ENCODE data around the gene TPPP2.

DNA sequence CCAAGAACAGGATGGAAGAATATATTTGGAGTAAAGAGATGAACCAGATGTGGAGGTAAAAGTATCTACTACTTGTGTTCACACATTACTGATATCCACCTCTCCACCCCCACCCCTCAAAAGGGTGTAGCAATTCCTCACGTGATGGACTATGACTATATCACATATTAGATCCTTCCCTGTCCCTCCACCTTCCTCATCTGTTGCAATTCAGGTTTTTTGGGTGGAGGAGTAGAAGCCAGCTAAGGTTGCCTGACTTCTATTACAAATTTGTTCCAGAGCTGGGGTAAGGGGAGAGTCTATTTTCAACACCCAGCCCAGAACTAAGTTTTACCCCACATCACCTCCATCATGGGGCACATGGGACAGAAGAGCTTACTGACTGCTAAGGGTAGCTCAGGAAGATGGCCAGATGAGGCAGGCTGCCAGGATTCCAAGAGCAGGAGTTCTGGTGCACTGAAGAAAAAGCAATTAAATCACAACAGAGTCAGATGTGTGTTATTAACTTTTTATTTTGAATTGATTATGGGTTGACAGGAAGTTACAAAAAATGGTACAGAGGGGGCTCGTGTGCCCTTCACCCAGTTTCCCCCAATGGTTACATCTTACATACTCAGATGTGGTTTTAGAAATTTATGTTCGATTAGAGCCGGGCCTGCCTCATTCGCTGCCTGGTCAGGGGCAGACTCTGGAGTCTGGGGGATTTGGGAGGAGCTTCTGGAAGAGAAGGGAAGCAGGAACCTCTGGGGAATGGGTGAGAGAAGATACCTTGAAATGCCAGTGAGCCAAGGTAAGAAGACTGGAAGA, 2.5 kb downstream of the TPPP2 start:
- TF ChIP-seq, protein P1, sequence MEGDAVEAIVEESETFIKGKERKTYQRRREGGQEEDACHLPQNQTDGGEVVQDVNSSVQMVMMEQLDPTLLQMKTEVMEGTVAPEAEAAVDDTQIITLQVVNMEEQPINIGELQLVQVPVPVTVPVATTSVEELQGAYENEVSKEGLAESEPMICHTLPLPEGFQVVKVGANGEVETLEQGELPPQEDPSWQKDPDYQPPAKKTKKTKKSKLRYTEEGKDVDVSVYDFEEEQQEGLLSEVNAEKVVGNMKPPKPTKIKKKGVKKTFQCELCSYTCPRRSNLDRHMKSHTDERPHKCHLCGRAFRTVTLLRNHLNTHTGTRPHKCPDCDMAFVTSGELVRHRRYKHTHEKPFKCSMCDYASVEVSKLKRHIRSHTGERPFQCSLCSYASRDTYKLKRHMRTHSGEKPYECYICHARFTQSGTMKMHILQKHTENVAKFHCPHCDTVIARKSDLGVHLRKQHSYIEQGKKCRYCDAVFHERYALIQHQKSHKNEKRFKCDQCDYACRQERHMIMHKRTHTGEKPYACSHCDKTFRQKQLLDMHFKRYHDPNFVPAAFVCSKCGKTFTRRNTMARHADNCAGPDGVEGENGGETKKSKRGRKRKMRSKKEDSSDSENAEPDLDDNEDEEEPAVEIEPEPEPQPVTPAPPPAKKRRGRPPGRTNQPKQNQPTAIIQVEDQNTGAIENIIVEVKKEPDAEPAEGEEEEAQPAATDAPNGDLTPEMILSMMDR (conservative IDR thresholded peaks at IDR 0.05): no peak
- TF ChIP-seq EZH2 (IDR thresholded peaks at IDR 0.05; ENCODE audit: low read depth): no peak
